Spleen (tissue), 11 donors: ENCODE measurements around the gene MYEOV. TPM values are rescaled to one million over a fixed set of nuclear protein-coding genes. Genes with fewer than 3 reads are reported as not detected.

Experiments used
- DNase-seq: peaks from one replicate; pipeline ENCODE4 v3.0.0-alpha.2; 2020
- H3K27ac ChIP-seq, 8 donors: fragments of 200-600 bp; sonication (generic) in 7 of 8; 1 replicate in 4 of 8; 2 replicates in 4 of 8; pipeline versions ENCODE4 v1.5.0 to v1.8.0; 2016 to 2021; ENCODE audit warnings: inconsistent platforms in 4 of 8, mild to moderate bottlenecking in 4 of 8, moderate library complexity in 1 of 8
- H3K27me3 ChIP-seq, 7 donors: fragments of 200-600 bp; sonication (generic) in 6 of 7; replicated peaks in 1 of 7; 1 replicate in 4 of 7; 2 replicates in 3 of 7; pipeline versions ENCODE4 v1.5.0 to v1.8.0; 2016 to 2021; ENCODE audit warnings: inconsistent platforms in 3 of 7, mild to moderate bottlenecking in 1 of 7
- H3K36me3 ChIP-seq, 6 donors: fragments of 200-600 bp; sonication (generic) in 5 of 6; 1 replicate in 4 of 6; 2 replicates in 2 of 6; pipeline versions ENCODE4 v1.5.0 to v1.8.0; 2016 to 2021; ENCODE audit warnings: inconsistent platforms in 2 of 6
- H3K4me1 ChIP-seq, 6 donors: fragments of 200-600 bp; sonication (generic) in 5 of 6; 1 replicate in 3 of 6; 2 replicates in 3 of 6; pipeline versions ENCODE4 v1.5.0 to v1.8.0; 2016 to 2021; ENCODE audit warnings: inconsistent platforms in 3 of 6
- H3K4me3 ChIP-seq, 8 donors: fragments of 200-600 bp; sonication (generic) in 7 of 8; 1 replicate in 4 of 8; 2 replicates in 4 of 8; pipeline versions ENCODE4 v1.5.0 to v1.8.0; 2016 to 2021; ENCODE audit warnings: inconsistent platforms in 4 of 8, mild to moderate bottlenecking in 4 of 8, moderate library complexity in 2 of 8
- H3K9me3 ChIP-seq, 8 donors: fragments of 200-600 bp; sonication (generic) in 7 of 8; 1 replicate in 4 of 8; 2 replicates in 4 of 8; pipeline versions ENCODE4 v1.5.0 to v1.8.0; 2016 to 2021; ENCODE audit warnings: inconsistent platforms in 4 of 8
- CTCF ChIP-seq, 11 experiments: fragments of 200-600 bp in 7 of 11; fragments of 450-650 bp in 4 of 11; sonication (generic) in 4 of 11; IDR thresholded peaks in 8 of 11; conservative IDR thresholded peaks in 3 of 11; 1 replicate in 7 of 11; 2 replicates in 4 of 11; pipeline versions ENCODE4 v1.4.0 to v1.8.0; 2016 to 2021; ENCODE audit warnings: antibody characterized with exemption in 11 of 11, inconsistent platforms in 4 of 11, mild to moderate bottlenecking in 1 of 11
- POLR2A ChIP-seq, 3 donors: fragments of 450-650 bp; IDR thresholded peaks; one replicate each; pipeline ENCODE4 v1.5.1; 2017; ENCODE audit warnings: antibody characterized with exemption in 3 of 3, mild to moderate bottlenecking in 1 of 3
- POLR2AphosphoS5 ChIP-seq, 3 donors: sonication (generic); formaldehyde crosslinking; IDR thresholded peaks; one replicate each; pipeline ENCODE4 v1.5.1; 2017; ENCODE audit warnings: antibody characterized with exemption in 3 of 3
- WGBS, 5 donors: extraction: QIAGEN DNeasy Blood & Tissue Kit in 3 of 5; methylation state at CpG; one replicate each; pipeline versions ENCODE4 v1.1.5 to v1.1.7; 2013 to 2018; 5-methylcytosine and 5-hydroxymethylcytosine counted together
- intact Hi-C: fragments of 100-400 bp; cut with DNase I; formaldehyde crosslinking; loops from one replicate; pipeline ENCODE4 v1.15.0; 2023; ENCODE audit warnings: low total_unique reads
- polyA plus RNA-seq, 3 donors: library from polyadenylated mRNA; stranded (reverse); fragments of 200-250 nt; gene quantifications; one replicate each; pipeline ENCODE4 v1.2.1, GENCODE V29; 2013
- total RNA-seq, 7 donors: library from RNA; depleted of rRNA in 3 of 7; stranded (reverse); fragments of >200 nt in 3 of 7; fragmentation: NEBNext Ultra II Directional in 4 of 7; extraction: Animal tissue kit (Norgen Biotek cat#: 25700) in 4 of 7; gene quantifications; one replicate each; pipeline versions ENCODE4 v1.1.0 to v1.2.1, GENCODE V29; 2016 to 2021
- donor health status: healthy with polysubstance abuse.
- donor health status: DM: no; HTN: no; CAD: no; lungs with moderate emphysema.
- donor health status: DM: no; HTN: no; CAD: no.
- donor health status: Bipolar disorder and iron deficiency.
- donor health status: healthy.
- donor health status: DM: no; HTN: no; CAD: no.
- donor health status: DM: yes; HTN: yes; CAD: no.

The MYEOV gene
- total and polyA plus RNA-seq, 10 donors = 0.06 to 1.4 (median 0.47) TPM; not detected in 2

GRCh38 chr11:69320756-69321741, 27.1 kb downstream of the MYEOV start:
- Histone ChIP-seq H3K9me3 (peaks cover 0 to 10% (median 3%) of the 10 kb centered on the region in 8 donors), H3K36me3 (no peaks in the 10 kb centered on the region), H3K27ac (no peak overlapping the region), H3K4me1 (peaks cover 0 to 7% (median 0%) of the 10 kb centered on the region in 6 donors), H3K27me3 (no peaks in the 10 kb centered on the region), H3K4me3 (no peak overlapping the region)
- WGBS, 5 donors = 87 to 94% (median 89%) methylated on average over 9 to 10 of the region's 10 CpGs
- TF ChIP-seq POLR2AphosphoS5 (IDR thresholded peaks at IDR 0.05) (no peak), CTCF (IDR thresholded peaks at IDR 0.05 in 8 of 11, conservative IDR thresholded peaks at IDR 0.05 in 3 of 11) (no peak), POLR2A (IDR thresholded peaks at IDR 0.05) (no peak)
- peak; percentile 21 for DNase-seq
- intact Hi-C loops = no loop called here

DNA sequence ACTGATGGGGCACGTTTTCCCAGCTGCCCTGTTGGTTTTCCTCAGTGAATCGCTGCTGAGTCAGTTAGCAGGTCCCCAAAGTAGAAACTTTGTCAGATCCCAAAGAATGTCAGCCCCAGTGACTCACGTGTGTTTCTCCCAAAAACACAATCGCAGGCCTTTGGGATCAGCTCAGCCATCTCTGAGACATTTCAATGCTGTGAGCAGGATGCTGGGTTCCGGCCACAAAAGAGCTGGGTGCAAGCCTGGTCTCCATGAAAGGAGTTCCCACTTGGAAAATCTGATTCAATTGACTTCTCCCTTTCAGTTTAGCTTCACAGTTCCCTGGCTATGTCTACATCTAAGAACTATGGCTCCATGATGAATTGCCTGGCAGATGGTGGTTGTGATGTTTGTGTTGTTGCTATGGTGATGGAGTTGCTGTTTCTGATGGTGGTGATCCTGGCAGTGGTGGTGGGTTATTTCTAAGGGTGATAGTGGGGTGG, 28.0 kb downstream of the MYEOV start:
- Histone ChIP-seq H3K36me3 (no peaks in the 10 kb centered on the region), H3K27me3 (no peaks in the 10 kb centered on the region), H3K27ac (no peak overlapping the region), H3K4me3 (no peak overlapping the region), H3K4me1 (peaks cover 0 to 6% (median 0%) of the 10 kb centered on the region in 6 donors), H3K9me3 (peaks cover 0 to 10% (median 3%) of the 10 kb centered on the region in 8 donors)
- intact Hi-C loops = no loop called here
- WGBS, 5 donors = 83 to 96% (median 92%) methylated on average over 5 of the region's 5 CpGs
- TF ChIP-seq CTCF (IDR thresholded peaks at IDR 0.05 in 8 of 11, conservative IDR thresholded peaks at IDR 0.05 in 3 of 11) = no peak
- TF ChIP-seq POLR2A (IDR thresholded peaks at IDR 0.05) = no peak
- TF ChIP-seq POLR2AphosphoS5 (IDR thresholded peaks at IDR 0.05) = no peak
- DNase-seq = no peak

GRCh38 chr11:69325446-69325845, 31.5 kb downstream of the MYEOV start:
- Histone ChIP-seq H3K36me3 (no peaks in the 10 kb centered on the region), H3K27me3 (no peaks in the 10 kb centered on the region), H3K4me1 (no peaks in the 10 kb centered on the region), H3K4me3 (no peak overlapping the region), H3K27ac (no peak overlapping the region), H3K9me3 (no peaks in the 10 kb centered on the region)
- 87 to 92% (median 91%) methylated on average over 8 of the region's 8 CpGs for WGBS, 5 donors
- intact Hi-C loops = no loop called here
- TF ChIP-seq CTCF (IDR thresholded peaks at IDR 0.05 in 8 of 11, conservative IDR thresholded peaks at IDR 0.05 in 3 of 11) (no peak), POLR2AphosphoS5 (IDR thresholded peaks at IDR 0.05) (no peak), POLR2A (IDR thresholded peaks at IDR 0.05) (no peak)
- no peak for DNase-seq

- no peak for DNase-seq
- TF ChIP-seq CTCF (IDR thresholded peaks at IDR 0.05 in 8 of 11, conservative IDR thresholded peaks at IDR 0.05 in 3 of 11) = no peak
- no peak for TF ChIP-seq POLR2AphosphoS5 (IDR thresholded peaks at IDR 0.05)
- TF ChIP-seq POLR2A (IDR thresholded peaks at IDR 0.05) = no peak
- Histone ChIP-seq H3K36me3 (no peaks in the 10 kb centered on the region), H3K4me3 (no peak overlapping the region), H3K4me1 (no peaks in the 10 kb centered on the region), H3K27me3 (no peaks in the 10 kb centered on the region), H3K27ac (no peak overlapping the region), H3K9me3 (peaks cover 0 to 9% (median 0%) of the 10 kb centered on the region in 8 donors)
- 92 to 95% (median 94%) methylated on average over 7 of the region's 7 CpGs for WGBS, 5 donors
- intact Hi-C loops = no loop called here
These were observed 32.8 kb downstream of the MYEOV start for GRCh38 chr11:69326622-69327219.
